Measurements from ENCODE around the gene CRACR2A.

The CRACR2A gene

DNA sequence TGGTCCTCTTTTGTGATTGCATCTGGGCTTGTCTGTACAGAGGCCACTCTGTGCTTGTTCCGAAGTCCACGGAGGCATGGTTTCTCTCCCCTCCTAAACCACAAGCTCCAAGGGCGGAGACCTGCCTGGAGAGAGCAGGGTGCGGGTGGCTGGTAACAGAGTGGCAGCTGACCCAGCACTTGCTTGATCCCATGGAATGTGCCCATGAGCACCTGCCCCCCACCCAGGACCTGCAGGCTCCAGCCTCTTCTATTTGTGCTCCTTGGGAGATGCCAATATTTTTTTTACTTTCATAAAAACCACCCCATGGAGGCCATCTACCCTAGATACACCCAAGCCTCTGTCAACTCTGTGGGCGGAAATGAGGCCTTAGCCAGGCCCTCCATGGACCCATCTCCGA lies 157.2 kb downstream of the CRACR2A start:
- DNase-seq (ENCODE audit: low read depth): no peak

DNA sequence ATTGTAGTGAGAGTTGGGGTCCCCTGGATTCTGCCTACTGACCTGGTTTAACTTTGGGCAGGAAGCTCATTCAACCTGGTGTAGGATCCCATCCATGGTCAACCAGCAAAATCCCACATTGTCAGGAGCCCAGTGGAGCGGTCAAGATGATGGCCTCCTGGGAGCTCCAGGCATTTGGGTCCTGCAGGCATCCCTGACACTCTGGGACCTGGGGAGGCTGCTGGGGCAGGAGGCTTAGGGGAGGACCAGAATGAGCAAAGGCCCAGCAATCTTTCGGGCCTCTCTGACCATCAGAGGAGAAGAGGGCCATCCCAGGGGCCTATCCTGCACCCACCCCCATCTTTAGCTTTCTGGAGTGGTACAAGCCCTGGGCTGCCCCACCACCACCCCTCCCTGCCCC lies 157.9 kb downstream of the CRACR2A start:
- DNase-seq (ENCODE audit: low read depth): no peak

DNA sequence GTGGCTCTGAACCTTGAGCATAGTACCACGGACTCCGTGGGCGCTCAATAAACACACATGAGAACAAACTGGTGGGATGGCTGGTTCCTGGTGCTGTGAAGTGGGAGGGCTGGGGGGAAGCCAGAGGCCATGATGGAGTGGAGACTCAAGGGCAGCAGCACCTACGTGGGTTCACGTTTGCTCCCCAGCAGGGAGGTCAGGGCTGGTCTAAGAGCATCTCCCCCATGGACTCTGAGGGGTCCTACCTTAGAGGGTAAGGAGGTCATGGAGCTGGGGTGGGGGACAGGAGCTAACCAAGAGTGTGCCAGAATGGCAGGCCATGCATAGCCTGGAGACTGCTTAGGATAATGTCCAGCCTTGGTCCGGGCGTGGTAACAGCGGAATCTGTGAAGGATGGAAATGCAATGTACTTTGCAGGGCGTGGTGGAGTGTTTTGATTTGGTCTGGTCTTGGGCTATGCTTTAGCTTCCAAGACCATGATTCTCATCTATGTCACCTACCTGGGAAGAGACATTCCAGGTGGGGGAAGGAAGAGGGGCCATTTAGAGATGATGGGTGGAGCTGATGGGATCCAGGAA lies 158.9 kb downstream of the CRACR2A start:
- no peak for DNase-seq (ENCODE audit: low read depth)

DNA sequence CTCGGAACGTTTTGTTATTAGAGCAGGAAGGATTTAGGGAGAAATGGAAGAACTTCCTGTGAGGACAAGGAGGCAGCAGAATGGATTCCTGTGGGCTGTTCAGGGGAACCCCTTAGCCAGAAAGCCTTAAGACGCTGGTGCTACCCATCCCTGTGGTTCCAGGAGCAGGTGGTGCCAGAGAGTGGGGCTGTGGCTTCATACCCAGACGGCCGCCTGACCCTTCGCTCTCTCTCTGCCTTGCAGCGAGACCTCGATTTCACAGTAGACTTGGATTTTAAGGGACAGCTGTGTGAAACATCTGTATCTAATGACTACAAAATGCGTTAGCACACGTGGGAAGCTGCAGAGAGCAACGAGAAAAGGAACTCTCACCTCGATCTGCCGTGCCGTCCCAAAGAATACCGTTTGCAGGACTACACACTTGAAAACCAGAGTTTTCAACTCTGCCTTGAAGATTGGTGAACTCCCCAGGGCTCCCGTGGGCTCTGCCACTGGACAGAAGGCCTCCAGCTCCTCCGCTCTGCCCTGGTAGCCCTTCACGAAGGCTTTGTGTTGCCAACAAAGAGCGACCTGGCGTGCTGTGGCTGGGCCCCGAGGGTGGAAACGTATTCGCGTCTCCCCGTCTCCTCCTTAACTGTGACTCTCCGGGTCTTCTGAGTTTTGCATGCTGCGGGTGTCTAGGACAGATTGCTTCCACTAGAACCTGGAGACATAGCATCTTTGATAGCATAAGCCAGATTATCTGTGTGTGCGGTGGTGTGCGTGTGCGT lies 159.9 kb downstream of the CRACR2A start:
- DNase-seq (ENCODE audit: low read depth): no peak

DNA sequence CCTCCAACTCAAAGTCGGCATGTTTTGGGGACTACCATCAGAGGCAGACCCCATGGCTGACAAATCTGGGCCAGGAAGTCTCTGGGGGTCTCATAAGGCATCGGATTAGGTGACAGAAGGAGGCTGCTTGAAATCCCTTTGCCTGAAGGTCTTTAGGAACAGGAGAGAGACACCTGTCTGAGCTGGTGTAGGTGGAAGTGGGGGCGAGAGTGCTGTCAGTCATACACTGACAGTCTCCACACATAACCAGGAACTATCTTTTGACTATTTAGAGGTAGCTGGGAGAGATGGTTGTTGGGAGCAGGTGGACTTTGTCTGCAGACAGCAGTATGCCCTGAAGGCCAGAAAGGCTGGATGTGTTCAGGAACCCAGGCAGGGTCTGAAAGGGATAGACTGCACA lies 163.2 kb downstream of the CRACR2A start:
- no peak for DNase-seq (ENCODE audit: low read depth)

DNA sequence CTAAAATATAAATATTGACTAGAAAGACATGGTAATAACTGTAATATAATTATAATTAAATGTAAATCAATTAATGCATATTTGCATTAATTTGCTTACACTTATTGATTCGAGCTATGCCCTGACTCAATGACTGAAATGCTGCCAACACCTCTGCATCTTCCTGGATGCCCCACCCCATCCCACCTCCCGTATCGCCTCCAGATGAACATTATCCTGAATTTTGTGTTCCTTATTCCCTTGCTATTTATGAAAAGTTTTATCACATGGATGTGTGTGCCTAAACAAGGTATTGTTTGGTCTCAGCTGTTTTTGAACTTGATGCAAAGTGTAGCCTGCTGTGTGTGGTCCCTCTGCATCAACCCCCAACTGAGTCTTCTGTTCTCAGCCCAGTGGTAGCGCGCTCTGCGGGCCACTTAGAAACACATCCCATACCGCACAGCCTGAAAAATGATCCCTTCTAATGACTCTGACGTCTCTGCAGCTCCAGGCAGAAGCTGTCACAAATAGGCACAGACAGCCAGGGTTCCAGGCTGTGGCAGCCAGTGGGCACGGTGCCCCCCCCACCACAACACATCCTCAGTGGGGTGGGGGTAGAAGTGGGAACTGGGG lies 165.4 kb downstream of the CRACR2A start:
- no peak for DNase-seq (ENCODE audit: low read depth)

DNA sequence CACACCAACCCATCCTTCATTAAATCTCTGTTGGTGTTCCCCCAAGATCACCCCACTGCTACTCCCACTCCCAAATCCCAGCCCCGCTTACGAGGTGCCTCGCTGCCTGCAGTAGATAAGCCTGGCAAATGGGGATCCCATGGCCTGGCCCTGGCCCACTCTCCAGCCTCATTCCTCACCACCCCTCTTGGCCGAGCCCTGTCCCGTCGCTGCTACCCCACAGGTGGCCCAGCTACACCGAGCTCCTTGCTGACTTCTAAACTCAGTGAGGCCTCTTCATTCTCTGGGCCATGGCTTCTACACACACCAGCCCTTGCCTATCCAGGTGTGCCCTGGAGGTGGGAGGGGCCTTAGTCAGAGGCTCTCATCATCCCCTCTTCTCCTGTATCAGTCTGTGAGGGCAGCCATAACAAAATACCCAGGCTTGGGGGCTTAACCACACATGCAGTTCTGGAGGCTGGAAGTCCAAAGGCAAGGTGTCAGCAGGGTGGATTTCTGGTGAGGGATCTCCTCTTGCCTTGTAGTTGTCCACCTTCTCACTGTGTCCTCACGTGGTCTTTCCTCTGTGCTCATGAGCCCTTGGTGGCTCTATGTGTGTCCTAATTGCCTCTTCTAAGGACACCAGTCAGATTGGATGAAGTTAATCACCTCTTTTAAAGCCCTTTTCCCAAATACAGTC lies 169.1 kb downstream of the CRACR2A start:
- no peak for DNase-seq (ENCODE audit: low read depth)

DNA sequence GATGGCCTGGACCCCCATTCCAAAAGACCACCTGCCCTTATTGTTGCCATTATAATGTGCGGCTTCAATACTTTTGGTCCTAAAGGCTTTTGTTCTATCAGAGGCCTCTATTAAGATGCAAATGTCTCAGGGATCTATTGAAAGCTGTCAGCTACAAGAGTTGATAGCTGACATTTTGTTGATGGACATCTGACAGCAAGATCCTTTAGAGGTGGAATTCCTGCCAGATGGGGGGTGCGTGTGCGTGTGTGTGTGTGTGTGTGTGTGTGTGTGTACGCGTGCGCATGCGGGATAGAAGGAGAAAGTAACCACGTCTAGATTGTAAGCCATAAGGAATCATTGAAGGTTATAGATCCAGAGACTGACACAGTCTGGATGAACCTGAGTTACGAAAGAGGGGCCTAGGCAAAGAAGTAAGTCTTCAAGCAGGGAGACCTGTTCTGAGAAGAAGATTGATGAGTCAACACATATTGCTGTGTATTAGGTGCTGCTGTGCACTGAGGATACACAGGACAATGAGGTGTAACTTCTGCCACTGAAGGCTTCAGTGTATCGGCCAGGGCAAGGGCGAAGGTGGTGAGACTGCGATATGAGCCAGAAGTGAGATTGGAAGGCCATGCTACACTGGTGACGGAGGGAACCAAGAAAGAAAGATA lies 172.7 kb downstream of the CRACR2A start:
- DNase-seq (ENCODE audit: low read depth): no peak

DNA sequence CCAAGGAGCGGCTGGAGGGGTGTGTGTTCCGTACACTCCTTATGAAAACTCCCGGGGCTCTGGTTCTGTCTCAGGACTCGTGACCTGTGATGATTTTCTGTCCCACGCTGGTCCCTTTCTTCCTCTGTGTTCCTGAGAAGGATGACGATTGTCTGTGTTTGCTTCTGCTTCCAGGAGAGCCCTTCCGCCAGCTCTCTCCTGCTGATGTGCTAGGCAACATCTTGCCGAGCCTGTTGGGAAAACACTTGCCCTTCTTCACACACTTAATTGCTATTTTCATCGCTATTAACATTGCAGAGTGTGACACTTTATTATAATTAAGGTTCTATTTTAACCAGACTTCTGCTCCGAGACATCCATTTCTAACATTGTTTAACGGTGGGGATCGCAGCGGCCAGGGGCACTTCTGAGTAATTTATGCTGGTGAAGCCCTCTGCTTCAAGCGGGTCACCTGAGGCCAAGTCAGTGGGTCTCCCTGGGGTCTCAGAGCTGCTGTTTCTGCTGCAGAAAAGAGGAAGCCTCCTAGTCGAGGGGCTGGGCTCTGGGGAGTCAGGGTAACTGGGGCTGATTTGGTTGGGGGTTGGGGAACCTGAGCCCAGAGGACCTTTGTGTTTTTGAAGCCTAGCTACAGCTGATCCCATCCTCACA lies 173.3 kb downstream of the CRACR2A start:
- DNase-seq (ENCODE audit: low read depth): no peak

DNA sequence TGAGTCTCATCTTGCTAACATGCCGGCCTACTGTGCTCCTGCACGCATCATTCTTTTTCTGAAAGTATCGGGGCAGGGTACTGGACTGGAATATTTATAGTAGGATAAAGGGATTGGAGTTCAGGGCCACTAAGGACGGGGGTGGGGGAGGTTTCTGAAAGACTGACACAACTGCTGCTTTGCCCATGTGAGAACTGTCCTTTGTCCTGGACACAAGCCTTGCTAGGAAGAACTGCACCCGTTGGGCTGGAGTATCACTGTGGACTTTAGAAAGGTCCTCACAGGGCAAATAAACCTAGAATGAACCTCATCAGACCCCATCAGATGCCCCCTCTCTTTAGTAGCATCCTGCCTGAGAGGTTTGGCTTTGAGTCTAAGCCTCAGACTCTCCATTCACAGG lies 174.4 kb downstream of the CRACR2A start:
- no peak for DNase-seq (ENCODE audit: low read depth)

DNA sequence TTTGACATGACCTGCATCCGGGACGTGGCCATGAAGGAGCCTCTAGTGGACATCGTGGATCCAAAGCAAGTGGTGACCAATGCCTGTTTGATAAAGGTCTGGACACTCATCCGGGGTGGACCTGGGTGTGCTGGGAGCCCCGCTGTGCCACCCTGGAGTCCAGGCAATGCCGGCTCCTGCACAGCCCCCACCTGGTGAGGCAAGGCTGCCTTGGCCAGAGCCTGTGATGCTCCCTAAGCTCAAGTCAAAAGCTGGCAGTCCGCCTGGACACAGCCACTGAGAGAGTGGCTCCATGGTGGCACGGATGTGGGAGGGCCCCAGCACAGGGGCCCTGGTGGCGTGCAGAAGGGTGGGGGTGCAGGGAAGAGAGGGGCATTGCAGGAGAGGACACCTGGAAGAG lies 176.0 kb downstream of the CRACR2A start:
- no peak for DNase-seq (ENCODE audit: low read depth)

DNA sequence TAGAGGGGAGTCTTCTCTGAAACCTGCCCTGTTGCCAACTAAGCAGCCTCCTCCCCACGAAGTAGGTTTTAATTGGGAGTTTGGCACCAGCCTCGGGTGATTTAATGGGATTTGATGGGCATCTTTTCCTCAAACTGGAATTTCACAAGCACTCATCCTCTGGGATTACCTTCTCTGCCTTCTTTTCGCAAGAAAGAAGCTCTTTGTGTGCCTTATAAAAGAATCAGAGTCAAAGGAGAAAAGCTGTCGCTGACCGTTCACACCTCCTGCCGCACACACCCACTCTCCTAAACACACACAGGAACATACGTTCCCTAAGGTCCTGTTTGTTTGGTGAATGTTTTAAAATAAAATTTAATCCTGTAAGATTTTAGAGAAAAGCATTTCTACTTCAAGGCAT lies 177.9 kb downstream of the CRACR2A start:
- no peak for DNase-seq (ENCODE audit: low read depth)

DNA sequence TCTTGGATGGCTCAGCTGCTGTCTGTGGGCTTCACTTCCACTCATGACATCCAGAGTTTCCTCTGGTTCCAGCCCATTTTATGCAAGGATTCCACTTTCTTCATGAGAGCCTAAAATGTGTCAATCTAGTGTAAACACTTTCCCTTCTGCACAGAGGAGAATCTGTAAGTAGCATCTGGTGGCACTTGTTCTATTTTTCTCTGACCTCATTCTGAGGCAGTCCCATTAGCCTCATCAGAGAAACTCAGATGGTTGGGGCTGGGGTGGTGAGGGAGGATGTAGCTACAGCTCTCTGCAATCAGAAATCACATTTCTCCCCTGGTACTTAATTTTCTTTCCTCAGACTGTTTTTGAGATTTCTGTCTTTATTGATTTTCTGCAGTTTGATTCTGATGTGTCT lies 180.3 kb downstream of the CRACR2A start:
- no peak for DNase-seq (ENCODE audit: low read depth)

DNA sequence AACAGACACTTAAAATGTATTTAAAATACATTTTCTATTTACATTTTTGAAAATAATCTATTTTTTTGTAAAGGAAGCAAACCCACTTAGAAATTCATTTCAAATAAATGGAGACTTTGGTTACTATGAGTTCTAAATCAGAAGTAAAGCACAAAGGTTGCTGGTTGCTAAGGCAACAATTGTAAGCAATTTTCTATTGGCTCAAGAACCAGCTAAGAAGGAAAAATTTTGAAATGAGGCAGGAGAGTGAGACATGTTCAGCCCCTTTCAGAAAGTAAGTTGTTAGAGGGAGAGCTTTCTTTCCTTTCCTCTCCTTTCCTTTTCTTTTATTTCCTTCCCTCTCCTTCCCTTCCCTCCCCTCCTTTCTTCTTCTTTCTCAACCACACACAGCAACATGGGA lies 181.2 kb downstream of the CRACR2A start:
- no peak for DNase-seq (ENCODE audit: low read depth)

DNA sequence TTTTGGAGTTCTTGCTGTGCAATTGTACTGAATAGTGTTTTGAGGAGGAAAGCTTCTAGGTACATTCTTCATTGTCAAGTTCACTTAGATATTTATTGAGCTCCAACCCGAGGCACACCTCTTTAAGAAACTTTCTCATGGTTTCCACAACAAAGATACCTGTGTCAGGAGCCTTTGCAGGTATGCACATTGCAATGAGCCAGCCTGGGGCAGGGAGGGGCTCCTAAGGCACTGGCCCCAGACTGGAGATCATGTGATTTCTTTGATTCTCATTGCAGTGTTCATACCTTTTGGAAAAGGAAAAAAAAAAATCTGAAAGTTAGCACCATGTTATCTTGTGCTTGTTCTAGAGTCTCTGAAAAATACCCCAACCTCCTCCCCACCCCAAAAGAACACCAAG lies 181.6 kb downstream of the CRACR2A start:
- no peak for DNase-seq (ENCODE audit: low read depth)

DNA sequence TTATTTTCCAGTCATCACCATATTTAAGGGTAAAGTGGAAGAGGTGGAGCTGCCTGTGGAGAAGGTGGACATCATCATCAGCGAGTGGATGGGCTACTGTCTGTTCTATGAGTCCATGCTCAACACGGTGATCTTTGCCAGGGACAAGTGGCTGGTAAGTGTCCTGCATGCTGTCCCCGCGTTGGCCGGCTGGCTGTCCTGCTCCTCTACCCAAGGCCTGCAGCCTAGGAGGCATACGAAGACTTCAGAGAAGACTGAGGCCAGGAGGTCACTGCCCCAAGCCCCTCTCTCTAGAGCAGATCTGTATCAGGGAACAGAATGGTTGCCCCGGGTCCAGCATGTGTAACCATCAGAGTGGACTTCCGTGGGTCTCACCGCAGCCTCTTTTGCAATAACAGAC lies 184.2 kb downstream of the CRACR2A start:
- DNase-seq (ENCODE audit: low read depth): no peak

DNA sequence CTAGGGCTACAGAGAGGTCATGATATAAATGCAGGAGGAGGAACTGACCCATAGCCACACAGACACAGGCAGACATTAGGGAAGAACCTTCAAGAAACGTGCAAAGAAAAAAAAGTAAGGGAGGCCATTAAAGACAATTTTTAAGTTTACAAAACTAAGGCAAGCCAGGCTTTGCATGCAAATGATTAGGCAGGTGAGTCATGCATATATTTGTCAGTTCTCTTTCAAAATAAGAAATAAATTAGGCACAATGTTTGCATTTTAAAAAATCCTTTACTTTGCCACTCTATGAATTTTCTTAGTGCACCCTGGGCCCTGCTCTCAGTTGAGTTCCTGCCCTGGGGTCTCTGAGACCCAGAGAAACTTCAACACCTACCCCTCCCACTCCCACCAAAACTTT lies 186.9 kb downstream of the CRACR2A start:
- no peak for DNase-seq (ENCODE audit: low read depth)

Data from amniotic epithelial cell (primary cell).